SW480 (cell line): Measurements from ENCODE around the gene SLCO2B1.
A peak's percentile ranks its signal among the peaks of the same experiment; 100 is the strongest.

Experiments
- DNase-seq: peaks from one replicate; pipeline ENCODE4 v3.0.0-alpha.2; 2016; ENCODE audit warnings: low spot score

The SLCO2B1 gene

GRCh38 chr11:75194147-75194546 is 43.2 kb downstream of the SLCO2B1 start:
- no peak for DNase-seq

DNA sequence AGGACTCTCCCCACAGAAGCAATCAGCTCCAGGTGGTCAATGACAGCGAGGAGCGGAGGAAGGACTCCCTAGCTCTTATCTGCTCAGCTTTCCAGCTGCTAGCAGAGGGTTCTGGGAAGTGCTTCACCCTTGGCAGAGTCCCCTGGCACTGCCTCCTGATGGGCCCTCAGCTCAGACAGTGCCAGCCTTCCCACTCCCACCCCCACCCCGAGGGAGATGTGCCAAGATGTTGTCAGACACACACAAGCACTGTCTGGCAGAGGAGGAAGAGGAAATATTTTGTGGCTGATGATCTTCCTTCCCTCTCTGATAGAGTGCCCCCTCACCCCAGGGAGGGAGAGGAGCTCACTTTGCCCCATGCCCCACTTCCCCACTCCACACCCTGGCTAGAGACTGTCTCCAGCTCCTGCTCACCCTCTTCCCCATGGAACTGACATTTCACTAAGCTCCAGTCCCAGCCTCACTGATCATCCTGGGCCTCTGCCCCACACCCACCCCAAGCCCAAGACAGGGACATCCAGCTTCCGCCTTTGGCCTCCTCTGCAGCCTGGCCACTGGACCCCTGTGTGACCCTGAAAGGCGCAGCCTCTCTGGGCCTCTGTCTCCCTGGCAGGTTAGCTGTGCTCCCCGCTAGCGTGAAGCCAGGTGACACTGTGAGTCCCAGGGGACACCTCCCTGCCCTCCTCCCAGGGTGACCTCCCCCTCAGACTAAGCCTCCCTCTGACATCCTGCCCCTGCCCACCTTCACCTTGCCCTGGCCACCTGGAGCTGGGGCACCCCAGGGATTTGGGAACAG is 44.5 kb downstream of the SLCO2B1 start:
- DNase-seq = no peak

- no peak for DNase-seq
Observed at GRCh38 chr11:75196426-75196825, 45.5 kb downstream of the SLCO2B1 start.

DNA sequence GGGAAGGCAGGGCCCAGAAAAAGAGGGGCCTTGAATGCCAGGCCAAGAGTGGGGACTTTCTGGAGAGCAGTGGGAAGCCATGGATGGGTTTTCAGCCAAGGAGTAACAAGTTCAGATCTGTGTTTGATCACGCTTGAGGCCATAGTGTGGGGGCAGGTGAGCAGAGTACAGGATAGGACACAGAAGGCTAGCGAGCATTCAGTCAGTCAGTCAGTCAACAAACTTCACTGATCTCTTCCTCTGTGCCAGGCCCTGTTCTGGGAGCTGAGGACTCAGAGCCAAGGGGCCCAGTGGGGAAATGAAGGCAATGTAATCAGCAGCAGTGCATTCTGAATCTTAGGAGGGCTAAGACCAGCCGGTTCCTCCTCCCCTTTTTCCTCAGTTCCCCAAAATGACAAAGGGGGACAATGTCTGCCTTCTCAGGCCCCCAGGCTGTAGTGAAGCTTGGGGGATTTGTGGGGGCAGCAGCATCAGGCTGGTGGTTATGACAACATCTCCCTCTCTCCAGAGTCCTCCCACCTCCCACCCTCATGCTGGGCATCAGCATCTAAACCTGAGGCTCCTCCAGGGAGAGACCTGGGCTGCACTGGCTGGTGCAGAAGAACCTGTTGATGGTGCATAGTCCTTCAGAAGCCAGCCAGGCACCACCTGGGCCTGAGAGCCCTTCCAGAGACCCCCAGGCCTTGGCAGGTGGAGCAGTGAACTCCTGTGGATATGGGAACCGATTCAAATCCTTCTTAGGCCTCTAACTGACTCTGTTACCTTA is 46.8 kb downstream of the SLCO2B1 start:
- DNase-seq = no peak

GRCh38 chr11:75198278-75198973 is 47.5 kb downstream of the SLCO2B1 start:
- no peak for DNase-seq

GRCh38 chr11:75199412-75199955 is 48.6 kb downstream of the SLCO2B1 start:
- no peak for DNase-seq

GRCh38 chr11:75200051-75200450 is 49.1 kb downstream of the SLCO2B1 start:
- no peak for DNase-seq

DNA sequence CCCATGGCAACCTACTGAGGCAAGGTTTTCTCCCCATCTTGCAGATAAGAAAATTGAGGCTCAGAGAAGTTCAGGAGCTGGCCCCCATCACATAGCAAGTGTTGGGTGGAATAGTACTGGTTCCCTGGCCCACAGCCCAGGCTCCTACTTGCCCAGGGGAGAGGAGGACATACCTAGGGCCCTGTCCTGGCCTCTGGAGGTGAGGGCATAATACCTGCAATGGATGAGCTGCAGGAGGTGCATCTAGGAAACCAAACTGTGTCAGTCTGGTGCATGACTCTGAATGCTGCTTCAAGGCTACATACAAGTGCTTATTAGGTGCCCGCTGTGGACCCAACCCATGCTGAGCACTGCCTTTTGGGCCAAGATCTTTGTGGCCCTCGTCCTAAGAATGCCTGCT is 49.6 kb downstream of the SLCO2B1 start:
- no peak for DNase-seq

DNA sequence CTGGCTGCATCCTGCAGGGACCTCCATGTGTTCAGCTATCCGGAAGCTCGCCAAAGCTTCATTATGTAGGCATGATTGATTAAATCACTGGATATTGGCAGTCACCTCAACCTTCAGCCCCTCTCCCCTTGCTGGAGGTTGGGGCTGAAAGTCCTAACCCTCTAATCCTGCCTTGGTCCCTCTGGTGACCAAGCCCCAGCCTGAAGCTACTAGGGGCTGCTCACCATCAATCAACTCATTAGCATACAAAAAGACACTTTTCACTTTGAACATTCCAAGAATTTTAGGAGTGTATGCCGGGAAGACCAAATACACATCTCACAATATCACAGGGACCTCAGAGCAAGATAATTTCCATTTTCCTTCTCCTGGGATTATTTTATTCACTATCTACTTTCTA is 50.9 kb downstream of the SLCO2B1 start:
- no peak for DNase-seq

- DNase-seq = no peak
Observed at GRCh38 chr11:75202195-75202594, 51.3 kb downstream of the SLCO2B1 start.

- no peak for DNase-seq
Observed at GRCh38 chr11:75203138-75203537, 52.2 kb downstream of the SLCO2B1 start.

GRCh38 chr11:75203641-75204011 is 52.7 kb downstream of the SLCO2B1 start:
- no peak for DNase-seq

GRCh38 chr11:75204012-75204674 is 53.2 kb downstream of the SLCO2B1 start:
- no peak for DNase-seq

DNA sequence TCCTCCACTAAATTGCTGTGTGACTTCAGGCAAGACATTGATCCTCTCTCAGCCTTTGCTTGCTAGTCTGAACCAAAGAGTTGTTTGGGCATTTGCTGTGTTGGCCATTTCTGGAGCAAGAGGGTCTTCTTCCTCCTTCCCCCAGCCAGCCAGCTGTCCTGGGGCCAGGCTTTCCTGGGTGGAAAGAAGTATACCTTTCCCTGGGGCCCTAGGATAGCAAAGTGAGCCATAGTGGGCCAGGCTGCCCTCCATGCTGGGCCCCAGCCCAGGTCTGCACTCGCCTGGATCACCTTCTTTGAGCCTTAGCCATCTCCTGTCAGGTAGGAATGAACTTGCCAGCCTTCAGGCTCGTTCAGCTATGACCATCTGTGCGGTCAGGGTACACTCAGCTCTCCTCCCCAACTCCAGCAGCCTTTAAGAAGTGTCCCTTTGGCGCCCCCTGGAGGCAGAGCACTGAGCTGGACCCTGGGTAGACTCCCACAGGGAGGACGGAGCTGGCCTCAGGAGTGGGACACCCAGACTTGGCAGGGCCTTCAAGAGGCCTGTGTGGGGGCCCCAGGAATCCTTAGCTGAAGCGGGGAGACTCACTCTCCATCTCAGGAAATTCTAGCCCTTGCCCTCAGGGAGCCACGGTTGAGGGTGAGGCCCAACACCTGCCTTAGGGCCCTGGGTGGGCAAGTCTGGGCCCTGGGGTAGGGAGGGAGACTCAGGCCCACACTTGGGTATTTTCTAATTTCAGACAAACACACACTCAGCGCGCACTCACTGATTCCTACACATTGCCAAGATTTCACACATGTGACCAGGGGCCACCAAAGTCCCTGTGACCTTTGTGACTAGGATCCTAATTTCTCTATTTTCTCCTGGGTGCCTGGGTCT is 54.0 kb downstream of the SLCO2B1 start:
- DNase-seq = peak; percentile 83

DNA sequence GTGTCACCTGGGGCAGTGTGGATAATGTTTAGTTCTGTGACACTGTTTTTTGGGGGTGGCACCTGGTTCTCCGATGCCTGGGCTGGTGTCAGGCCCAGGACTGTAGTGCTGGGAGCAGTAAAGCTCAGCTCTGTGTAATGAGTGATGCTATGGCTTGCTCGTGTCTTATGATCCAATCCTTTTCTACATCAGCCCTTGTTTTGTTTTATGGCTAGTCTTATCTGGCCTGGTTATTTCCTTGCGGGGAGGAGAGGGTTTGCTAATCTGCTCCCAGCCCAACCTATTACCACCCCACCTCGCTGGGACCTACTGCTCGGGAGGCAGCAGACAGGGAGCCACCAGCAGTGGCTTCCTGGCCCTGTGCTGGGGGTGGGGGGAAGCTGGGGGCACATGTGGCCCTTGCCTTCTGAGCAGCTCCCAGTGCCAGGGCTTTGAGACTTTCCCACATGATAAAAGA is 54.7 kb downstream of the SLCO2B1 start:
- DNase-seq = no peak

DNA sequence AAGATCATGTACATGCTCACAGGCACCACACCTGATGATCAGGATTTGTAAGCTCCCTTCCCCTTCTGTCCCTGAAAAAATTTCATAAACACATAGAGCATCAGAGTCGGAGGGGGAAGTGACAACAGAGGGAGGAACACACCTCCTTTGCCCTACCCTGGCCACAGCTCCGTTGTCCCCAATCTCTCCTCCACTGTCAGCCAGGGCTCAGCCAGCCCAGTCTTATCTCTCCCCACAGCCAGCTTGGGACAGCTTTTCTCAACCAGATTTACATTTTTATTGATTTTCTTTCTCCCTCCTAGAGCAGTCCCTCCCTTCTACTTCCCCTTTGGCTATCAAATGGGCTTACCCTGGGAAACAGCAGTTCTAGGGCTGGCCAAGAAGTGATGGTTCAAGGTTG is 57.5 kb downstream of the SLCO2B1 start:
- DNase-seq = no peak

DNA sequence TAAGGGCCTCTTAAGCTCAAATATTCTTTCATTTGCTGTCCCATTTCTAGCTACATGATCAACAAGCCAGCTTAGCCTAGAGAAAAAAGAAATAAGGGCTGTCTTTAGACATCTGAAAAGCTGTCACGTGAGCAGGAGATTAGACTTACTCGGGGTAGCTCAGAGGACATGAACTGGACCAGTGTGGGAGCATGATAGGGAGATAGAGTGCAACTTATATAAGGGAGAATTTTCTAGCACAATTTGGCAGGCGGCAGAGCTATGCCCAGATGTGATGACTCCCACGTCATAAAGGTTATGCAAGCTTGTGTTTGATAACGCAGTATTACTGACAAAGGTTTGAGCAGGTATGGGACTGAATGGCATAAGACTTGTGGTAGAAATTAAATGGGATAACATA is 61.5 kb downstream of the SLCO2B1 start:
- DNase-seq = no peak

DNA sequence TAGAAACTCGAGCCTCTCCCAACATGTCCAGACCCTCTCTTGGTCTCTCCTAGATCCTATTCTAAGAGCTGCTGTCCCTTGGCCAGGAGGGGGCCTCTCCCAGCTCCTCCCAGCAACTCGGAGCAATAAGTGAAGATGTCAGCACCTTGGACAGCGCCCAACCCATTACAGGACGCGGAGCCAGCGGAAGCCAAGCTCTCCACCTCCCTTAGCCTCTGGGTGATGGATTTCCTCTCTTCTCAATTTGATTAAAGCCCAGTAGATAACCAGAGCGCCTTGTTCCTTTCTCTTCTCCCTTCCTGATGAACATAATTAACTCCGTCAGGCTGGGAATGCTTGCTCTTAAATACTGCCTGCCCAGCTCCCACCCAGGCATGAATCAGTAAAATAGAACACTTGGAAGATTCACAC is 63.5 kb downstream of the SLCO2B1 start:
- DNase-seq = peak; percentile 69

DNA sequence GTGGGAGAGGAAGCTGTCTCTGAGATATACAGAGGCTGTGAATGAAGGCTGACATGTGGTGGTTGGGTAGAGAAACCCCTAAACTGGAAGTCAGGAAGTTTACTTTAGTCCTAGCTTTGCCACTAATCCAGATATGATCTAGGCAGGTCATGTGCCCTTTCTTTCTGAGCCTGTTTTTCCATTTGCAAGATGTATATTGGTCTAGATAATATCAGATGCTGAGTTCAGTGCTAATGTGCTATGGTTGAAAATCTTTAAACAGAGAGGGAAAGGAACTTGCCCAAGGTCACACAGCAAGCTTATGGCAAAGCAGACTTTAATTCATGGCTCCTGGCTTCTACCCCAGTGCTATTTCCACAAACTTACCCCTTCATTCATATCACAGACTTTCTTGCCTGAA is 63.9 kb downstream of the SLCO2B1 start:
- DNase-seq = no peak

GRCh38 chr11:75219869-75220268 is 69.0 kb downstream of the SLCO2B1 start:
- DNase-seq = no peak
